HG03025 (cell line): ENCODE measurements around the gene SHISA9.
"Not testable (repeated sequence)": the region's sequence is repeated elsewhere in the genome, so short reads cannot be mapped to it uniquely, and the experiment has no call there.

ENCODE experiments used
- ATAC-seq: cut with Tn5 transposase; IDR thresholded peaks from one replicate; pipeline ENCODE4 v1.9.1; 2021; ENCODE audit warnings: mild to moderate bottlenecking, moderate library complexity; ENCODE audit not compliant: unreplicated experiment, low FRiP score

The SHISA9 gene

GRCh38 chr16:12899529-12900143 is 1.8 kb upstream of the SHISA9 start:
- ATAC-seq = no peak

- ATAC-seq = no peak
Observed at GRCh38 chr16:12900156-12900555, 1.2 kb upstream of the SHISA9 start.

- ATAC-seq = no peak
Observed at GRCh38 chr16:12900599-12901203, 697 bp upstream of the SHISA9 start.

- ATAC-seq = no peak
Observed at GRCh38 chr16:12901204-12901596, 198 bp upstream of the SHISA9 start.

- ATAC-seq = no peak
Observed at GRCh38 chr16:12902511-12903372, 1.3 kb downstream of the SHISA9 start.

- no peak for ATAC-seq
Observed at GRCh38 chr16:12903407-12904328, 2.3 kb downstream of the SHISA9 start.

GRCh38 chr16:12904329-12904671 is 2.9 kb downstream of the SHISA9 start:
- no peak for ATAC-seq

DNA sequence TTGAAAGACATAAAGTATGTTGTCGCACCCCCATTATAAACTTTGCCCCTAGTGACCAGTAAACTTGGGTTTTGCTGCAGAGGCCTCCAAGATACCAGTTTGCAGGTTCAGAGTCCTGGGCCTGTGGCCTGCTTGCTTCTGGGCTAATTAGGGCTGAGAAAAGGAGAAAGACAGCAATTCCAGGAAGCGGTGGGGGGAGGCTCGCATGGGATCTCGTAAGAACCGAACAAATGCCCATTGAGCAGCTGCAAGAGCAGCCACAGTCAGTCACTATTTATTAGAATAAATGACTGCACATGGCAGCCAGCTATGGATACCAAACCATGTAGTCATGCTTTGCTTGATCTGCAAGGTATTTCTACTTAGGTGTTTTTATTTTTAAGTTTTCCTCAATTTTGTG is 4.9 kb downstream of the SHISA9 start:
- ATAC-seq = no peak

DNA sequence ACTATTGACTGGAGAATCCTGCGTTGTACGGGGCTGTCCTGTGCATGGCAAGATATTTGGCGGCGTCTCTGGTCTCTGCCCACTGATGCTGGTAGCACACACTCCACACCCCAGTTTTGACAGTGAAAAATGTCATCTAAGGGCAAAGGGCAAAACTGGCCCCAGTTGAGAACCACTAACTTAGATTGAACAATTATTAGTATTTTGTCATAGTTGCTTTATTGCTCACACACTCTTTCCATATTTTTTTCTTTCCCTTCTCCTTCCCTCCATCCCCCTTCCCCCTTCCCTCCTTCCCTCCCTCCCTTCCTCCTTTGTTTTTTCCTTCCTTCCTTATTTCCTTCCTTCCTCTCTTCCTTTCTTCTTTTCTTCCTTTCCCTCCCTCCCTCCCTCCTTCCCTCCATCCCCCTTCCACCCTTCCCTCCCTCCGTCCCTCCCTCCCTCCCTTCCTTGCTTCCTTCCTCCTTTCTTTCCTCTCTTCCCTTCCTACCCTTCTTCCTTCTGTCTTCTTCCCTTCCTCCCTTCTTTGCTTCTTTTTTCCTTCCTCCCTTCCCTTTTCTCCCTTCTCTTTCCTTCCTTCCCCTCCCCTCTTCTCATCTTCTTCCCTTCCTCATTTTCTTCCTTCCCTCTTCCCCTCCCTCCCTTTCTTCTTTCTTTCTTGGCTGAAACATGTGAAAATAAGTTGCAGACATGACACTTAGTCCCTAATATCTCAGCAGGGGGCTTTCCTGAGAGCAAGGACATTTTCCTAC is 5.5 kb downstream of the SHISA9 start:
- no peak for ATAC-seq

- ATAC-seq = no peak
Observed at GRCh38 chr16:12907670-12908233, 6.4 kb downstream of the SHISA9 start.

DNA sequence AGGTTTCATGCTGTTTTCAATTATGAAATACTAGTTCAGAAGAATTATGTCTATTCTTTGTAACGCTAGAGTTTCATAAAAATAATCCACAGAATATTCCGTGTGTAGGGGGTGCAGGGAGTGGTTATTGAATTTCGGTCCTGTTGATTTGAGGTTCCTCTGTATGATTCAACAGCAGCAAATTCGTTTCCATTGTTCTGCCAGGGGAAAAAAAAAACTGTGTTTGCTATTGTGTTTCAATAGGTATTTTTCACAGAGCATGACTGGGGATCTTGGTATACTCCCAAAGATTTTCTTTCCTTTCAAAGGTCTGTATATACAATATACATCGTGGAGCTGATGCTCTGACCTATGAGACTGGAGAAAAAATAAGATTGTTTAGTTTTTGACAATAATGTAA is 15.8 kb downstream of the SHISA9 start:
- no peak for ATAC-seq

GRCh38 chr16:12917653-12918052 is 16.3 kb downstream of the SHISA9 start:
- no peak for ATAC-seq

DNA sequence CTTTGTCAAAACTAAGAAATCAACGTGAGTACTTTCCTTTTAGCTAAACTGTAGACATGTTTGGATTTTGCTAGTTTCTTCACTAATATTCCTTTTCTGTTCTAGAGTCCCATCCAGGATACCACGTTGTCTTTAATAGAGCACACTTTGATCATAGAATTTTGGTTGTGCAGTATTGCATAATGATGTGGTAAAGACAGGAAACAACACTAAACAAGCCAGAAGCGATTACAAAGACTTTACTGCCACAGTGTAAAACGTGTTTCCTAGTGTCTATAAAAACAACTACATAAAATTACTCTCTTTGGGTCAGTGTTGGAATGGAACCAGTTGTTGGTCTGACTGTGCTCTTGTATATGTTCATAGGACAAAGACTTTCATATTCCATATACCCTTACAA is 19.3 kb downstream of the SHISA9 start:
- no peak for ATAC-seq

GRCh38 chr16:12923640-12924039 is 22.2 kb downstream of the SHISA9 start:
- ATAC-seq = not testable (repeated sequence)

GRCh38 chr16:12925026-12925800 is 23.8 kb downstream of the SHISA9 start:
- ATAC-seq = no peak

DNA sequence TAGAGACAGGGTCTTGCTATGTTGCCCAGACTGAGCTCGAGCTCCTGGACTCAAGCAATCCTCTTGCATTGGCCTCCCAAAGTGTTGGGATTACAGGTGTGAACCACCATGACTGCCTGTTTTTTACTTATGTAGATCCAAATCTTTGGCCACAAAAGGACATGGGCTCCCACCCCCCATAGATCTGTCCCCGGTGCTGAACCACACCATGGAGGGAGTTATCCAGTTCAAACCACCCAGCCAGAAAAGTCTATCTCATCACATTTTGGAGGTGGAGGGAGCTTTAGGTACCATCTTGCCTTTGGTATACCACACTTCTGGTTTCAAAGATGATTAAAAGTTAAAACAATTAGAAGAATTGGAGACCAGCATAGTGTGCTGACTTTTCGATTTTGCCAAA is 26.2 kb downstream of the SHISA9 start:
- no peak for ATAC-seq

DNA sequence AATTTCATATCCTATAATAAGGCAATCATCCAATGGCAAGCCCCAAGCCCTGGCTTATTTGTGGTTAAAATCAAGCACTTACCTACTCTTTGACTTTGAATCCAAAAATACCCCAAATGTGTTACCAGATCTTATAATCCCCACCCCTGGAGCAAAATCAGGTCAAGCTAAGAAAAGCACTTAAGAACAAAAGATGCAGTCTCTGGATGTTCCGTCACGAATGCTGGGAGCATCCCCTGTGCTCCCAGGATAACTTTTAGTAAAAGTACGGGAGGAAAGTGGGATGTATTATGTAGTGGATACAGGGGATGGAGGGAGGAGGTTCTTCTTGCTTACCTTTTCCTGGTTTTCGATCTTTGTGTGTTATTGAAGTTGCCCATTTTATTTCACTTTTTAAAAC is 29.5 kb downstream of the SHISA9 start:
- no peak for ATAC-seq

DNA sequence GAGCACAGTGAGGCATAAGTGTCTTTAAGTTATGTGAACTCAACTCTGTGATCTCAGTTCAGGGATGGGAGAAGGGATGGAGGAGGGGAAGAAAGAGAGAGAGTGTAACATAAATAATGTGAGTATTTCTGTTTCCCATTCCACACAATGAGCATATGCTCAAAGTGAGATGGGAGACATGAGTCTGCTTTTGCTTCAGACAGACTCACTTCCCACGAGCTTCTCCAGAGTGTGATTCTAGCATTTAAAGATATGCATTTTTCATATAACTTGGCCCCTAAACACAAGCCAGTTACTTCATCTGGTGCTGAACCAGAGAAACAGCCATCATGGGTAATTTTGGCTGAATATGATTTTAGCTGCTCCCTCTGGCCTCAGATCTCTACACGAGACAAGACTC is 35.0 kb downstream of the SHISA9 start:
- no peak for ATAC-seq

DNA sequence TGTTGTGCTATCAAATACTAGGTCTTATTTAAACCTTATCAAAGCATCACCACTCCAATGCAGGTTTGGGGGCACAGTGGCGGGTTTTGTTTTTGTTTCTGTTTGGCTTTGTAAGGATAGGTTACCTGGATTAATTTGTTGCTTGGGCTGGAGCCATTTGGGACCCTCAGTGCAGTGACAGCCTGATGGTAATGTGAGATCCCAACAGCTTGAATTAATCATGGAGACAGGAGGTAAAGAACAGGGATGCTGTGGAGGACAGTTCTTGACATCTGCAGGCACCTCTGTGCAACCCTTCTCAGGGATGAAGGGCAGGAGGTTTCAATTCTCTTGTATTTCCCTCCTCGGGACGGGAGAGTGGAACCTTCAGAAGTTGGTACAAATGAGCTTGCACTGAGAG is 40.5 kb downstream of the SHISA9 start:
- no peak for ATAC-seq
